Epithelial cell of esophagus (primary cell): ENCODE data around the gene PHKA1.
A peak's percentile ranks its signal among the peaks of the same experiment; 100 is the strongest.
"Not testable (repeated sequence)": the region's sequence is repeated elsewhere in the genome, so short reads cannot be mapped to it uniquely, and the experiment has no call there.

Experiments used
- DNase-seq: peaks from one replicate; pipeline ENCODE4 v3.0.0; 2010; ENCODE audit warnings: low read depth
- H3K4me3 ChIP-seq: 2 replicates; pipeline ENCODE4 v1.5.1; 2011; ENCODE audit warnings: mild to moderate bottlenecking, low read length, control low read depth
- CTCF ChIP-seq: IDR thresholded peaks from 2 replicates; pipeline ENCODE4 v1.5.1; 2011; ENCODE audit warnings: low read depth, mild to moderate bottlenecking, low read length, control low read depth, inconsistent platforms; ENCODE audit not compliant: insufficient read depth; ENCODE audit errors: missing control alignments

The PHKA1 gene

DNA sequence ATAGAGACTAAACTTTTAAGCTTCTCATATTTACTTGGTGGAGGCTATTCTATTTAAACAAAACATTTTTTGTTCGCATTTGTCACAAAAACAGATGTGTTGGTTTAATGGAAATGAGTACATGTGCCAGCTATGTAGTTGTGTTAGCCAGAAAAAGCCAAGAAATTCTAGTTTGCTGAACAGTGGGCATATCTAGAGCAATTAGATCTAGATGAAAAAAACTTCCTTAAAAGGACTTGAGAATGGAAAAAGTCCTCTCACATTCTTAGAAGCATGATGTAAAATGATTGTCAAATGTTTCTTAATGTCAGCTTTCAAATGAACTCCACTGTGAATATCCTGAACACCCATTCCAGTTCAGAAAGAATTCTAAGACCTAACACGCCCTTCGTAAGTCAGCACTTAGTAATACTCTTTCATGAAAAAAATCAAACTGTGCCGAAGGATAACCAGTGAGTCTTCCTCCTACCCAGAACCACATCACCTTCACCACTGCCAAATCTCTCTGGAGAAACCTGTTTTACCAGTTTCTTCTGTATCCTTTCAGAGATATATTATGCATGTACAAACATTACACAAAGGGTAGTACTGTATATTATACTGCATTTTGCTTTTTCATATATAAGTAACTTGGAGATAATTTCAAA lies 28.2 kb downstream of the PHKA1 start:
- no peak overlapping the region for H3K4me3 ChIP-seq
- DNase-seq: peak; percentile 92
- TF ChIP-seq CTCF: no peak

- no peak overlapping the region for H3K4me3 ChIP-seq
- no peak for DNase-seq
- no peak for TF ChIP-seq CTCF
These were observed 29.1 kb downstream of the PHKA1 start for GRCh38 chrX:72685018-72685417.

GRCh38 chrX:72683631-72684030 lies 30.5 kb downstream of the PHKA1 start:
- no peak for TF ChIP-seq CTCF
- DNase-seq: no peak
- no peak overlapping the region for H3K4me3 ChIP-seq

- TF ChIP-seq CTCF: no peak
- DNase-seq: no peak
- H3K4me3 ChIP-seq: no peak overlapping the region
These were observed 37.6 kb downstream of the PHKA1 start for GRCh38 chrX:72676465-72676864.

- not testable (repeated sequence) for H3K4me3 ChIP-seq, DNase-seq
These were observed 40.2 kb downstream of the PHKA1 start for GRCh38 chrX:72673951-72674350.

DNA sequence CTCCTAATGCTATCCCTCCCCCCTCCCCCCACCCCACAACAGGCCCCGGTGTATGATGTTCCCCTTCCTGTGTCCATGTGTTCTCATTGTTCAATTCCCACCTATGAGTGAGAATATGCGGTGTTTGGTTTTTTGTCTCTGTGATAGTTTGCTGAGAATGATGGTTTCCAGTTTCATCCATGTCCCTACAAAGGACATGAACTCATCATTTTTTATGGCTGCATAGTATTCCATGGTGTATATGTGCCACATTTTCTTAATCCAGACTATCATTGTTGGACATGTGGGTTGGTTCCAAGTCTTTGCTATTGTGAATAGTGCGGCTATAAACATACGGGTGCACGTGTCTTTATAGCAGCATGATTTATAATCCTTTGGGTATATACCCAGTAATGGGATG lies 44.6 kb downstream of the PHKA1 start:
- not testable (repeated sequence) for DNase-seq

DNA sequence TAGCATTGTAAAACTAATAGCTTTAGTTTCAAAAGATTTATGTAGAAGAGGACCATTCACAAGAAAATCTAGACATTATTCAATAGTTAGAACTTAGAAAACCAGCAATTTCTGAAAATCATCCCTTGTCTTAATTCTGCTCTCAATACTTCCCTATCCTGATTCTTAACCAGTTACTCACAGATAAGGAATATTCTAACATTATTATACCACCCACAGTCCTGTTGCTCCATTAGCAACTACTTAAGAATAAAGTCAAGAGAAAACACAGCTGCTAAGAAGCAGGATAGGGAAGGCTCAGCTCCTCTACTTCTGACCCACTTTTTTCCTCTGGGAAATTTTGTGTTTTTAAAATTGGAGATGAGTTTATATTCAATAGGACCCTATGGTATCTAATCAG lies 47.7 kb downstream of the PHKA1 start:
- H3K4me3 ChIP-seq: no peak overlapping the region
- TF ChIP-seq CTCF: no peak
- DNase-seq: no peak

More for the DNA sequence above, 44.6 kb downstream of the PHKA1 start:
- H3K4me3 ChIP-seq: not testable (repeated sequence)

DNA sequence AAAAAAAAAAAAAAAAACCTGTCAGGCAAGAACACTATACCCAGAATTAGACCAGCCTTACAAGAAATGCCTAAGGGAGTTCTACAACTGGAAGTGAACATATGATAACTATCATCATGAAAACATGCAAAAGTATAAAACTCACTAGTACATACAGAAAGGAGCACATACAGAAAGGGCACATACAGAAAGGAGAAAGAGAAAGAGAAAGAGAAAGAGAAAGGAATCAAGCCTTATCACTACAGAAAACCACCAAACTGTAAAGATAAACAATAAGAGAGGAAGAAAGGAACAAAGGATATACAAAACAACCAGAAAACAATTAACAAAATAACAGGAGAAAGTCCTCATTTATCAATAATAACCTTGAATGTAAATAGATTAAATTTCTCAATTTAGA lies 50.4 kb downstream of the PHKA1 start:
- H3K4me3 ChIP-seq: no peak overlapping the region
- peak; percentile 49 for DNase-seq
- no peak for TF ChIP-seq CTCF
